Cerebellar nuclear complex (tissue), 1 donor: Measurements from ENCODE around the gene NAPSA.
"Not testable (repeated sequence)": the region's sequence is repeated elsewhere in the genome, so short reads cannot be mapped to it uniquely, and the experiment has no call there.

Experiments used
- DNase-seq, 2 experiments: peaks; one replicate each; lab custom pipeline; 2025; lab: John Stamatoyannopoulos, UW

NAPSA gene

DNA sequence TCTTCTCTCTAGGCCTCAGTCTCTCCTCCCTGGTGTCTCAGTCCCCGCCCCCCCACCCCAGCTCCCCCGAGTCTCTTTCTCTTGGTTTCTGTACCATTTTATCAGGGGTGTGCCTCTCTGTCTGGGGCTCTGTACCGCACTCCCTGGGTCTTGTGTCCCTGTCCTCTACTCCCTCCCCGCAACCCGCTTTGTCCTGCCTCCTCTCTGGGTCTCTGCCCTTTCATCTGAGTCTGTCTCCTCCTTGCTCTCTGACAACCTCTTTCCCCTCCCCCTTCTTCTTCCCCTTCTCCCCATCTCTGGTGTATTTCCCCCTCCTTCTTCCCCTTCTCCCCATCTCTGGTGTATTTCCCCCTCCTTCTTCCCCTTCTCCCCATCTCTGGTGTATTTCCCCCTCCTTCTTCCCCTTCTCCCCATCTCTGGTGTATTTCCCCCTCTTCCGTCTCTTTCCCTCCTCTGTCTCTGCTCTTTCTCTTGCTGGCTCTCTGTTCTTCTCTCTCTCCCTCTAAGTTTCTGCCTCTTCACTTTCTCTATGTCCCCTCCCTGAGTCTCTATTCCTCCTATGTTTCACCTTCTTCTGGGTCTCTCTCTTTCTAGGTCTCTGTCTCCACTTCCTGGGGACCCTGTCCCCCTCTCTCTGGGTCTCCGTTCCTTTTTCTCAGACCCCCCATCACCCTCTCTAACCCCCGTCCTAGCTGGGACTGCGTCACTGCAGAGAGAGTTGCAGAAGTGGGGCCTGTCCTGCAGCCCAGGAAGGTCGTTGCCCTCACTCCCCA lies 34.0 kb downstream of the NAPSA start:
- DNase-seq, result no peak

DNA sequence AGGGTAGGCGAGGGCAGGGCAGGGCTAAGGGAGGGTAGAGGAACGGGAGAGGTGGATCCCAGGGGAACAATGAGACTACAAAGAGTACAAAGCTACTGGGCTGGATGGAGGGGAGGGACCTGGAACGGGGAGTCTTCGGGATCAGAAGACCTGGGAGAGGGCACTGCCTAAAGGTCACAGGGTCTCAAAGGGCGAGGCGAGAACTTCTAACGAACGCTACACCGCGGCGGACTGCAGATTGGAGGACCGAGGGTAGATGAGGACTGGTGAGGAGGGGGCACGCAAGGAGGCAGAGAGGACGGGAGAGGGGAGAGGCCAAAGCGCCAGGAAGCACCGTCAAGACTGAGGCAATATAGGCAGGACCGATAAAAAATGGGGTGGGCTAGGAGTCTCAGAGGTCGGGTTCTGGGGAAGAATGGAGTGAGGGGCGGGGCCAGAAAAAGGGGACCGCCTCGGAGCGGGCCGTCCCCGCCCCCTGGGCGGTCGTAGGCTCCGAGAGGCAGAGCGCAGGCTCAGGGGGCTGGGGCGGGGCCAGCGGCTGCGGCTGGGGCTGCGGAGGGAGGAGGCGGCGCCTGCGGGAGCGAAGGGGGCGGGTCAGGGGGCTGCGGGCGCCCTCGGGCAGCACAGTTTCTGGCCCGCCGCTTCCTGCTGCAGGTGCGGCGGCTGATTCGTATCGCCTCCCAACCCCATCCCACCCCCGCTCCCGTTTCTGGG lies 34.9 kb downstream of the NAPSA start:
- peak in 1 of 2 experiments; percentile 69 for DNase-seq

- DNase-seq, result not testable (repeated sequence)
Measured at GRCh38 chr19:50329926-50330294, 35.5 kb downstream of the NAPSA start.

GRCh38 chr19:50329146-50329925 lies 36.1 kb downstream of the NAPSA start, which contains the start of gene KCNC3:
TSS of gene KCNC3 (minus strand) at chr19:50329377. CDS start at chr19:50329082, 295 bp downstream.
- DNase-seq, result peak; percentile 100

GRCh38 chr19:50328873-50329145 lies 36.6 kb downstream of the NAPSA start:
- no peak for DNase-seq

GRCh38 chr19:50328224-50328872 lies 37.1 kb downstream of the NAPSA start:
- DNase-seq, result no peak

DNA sequence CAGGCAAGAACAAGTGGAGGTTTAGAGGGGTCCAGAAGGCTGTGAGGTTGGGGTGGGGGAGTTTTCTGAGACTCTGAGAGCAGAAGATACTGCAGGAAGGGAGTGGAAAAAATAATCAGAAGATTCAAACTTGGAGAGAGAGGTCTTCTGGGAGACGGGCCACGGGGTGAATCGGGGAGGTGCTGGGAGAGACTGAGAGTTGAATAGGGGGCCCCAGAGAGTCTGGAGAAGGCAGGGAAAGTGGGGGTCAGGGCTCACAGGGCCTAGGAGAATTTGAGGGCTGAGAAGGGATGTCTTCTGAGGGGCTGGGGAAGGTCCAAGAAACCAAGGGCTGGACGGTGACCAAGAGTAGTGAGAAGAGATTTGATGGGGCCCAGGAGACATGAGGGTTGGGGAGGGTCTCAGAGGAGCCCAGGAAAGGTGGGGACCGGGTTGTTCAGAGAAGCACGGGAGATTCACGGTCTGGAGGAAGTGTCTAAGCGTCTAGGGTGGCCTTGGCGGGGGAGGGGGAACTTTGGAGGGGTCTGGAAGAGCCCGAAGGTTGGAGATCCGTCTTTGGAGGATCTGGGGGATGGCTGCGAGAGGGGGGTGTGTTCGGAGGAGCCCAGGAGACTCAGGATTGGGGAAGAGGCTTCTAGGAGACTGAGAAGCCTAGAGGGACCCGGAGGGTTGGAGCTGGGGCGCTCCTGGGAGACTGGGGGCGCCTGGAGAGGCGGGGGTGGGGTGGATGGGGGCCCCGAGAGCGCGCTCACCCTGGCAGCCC lies 37.8 kb downstream of the NAPSA start:
- no peak for DNase-seq

DNA sequence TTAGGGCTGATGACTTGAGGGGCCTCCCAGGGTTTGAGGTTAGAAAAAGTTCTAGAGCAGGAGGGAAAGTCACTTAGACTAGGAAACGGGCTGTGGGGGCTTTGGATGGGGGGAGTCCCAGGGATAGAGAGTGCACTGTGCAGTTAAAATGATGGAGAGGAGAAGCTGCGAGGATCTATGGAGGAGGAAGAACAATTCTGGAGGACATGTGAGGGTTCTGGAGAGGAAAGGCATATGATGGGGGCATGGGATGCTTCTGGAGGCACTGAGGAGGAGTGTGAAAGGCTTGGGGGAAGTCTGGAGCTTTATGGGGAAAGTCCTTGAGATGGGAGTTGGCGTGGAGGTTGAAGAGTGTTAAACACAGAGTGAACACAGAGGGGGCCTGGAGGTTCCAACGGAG lies 38.4 kb downstream of the NAPSA start:
- no peak for DNase-seq

DNA sequence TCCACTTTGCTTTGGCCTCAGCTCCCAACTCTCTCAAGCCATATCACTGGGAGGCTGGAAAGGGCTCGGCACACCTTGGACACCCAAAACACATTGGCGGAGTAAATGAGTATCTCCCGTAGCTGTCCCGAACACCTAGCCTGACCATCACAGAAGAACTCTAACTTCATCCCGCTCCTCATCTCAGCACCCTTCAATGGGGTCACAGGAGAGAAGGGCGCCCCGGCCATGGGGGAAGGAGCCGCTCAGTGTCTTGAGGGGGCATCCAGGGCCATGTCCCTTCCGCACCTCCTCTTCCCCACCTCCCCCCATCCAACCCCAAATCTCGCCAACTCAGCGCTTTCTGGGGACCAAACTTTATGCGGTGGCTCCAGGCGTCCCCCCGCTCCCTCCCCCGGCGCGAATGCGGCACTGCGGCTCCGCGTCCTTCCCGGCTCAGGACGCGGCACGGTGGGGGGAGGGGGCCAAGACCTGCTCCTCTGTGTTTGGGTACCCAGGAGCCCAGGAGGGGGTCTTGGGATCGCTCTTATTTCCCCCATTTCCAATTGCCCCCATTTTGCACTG lies 39.3 kb downstream of the NAPSA start:
- DNase-seq, result no peak

DNA sequence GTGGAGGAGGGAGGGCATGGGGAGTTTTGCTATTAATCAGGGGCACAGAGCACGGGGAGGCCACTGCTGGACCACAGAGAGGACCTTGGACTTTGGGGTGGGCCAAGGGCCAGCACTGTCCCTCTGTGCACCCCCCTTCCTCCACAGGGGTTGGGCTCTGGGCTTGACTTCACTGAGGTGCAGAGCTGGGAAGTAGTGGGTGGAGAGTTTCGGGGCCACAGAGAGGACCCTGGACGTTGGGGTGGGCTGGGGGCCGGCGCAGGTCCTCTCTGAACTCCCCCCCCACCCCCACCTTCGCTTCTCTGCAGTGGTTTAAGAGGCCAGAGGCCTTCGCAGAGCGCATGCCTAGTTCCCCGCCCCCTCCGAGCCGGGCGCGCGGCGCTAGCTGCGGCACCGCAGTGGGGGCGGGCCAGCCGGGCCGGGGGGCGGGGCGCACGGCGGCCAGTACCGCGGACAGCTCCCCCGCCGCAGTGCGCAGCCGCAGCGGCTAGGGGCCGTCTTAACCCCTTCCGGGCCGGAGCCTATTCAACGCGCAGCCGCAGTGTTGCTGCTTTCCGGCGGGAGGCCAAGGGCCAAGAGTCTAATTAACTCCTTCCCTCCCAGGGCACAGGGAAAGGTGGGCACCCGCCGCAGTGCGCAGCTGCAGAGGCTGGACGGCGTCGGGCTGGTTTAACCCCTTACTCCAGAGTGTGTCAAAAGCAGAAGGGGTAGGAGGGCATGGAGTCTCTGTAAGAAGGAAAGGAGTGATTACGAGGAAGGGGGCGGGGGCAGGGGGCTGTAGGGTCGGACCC lies 39.9 kb downstream of the NAPSA start:
- peak in 1 of 2 experiments; percentile 32 for DNase-seq

DNA sequence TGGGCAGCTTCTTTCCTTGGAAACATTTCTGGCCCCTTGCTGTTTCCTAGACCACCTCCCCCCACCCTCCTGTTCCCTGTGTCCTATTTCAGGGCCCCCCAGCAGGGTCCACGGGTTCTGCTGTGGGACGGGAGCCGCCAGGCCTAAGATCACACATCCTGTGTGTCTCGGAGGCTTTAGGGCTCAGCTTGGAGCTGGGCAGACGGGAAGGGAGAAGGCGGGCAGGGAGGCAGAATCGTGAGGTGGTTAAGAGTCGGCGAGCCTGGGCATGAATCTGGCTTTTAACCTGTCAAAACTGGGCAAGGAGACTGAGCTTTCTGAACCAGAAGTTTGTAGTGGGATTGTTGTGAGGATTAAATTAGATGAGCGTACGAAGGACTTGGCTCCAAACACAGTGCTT lies 41.1 kb downstream of the NAPSA start:
- DNase-seq, result no peak

DNA sequence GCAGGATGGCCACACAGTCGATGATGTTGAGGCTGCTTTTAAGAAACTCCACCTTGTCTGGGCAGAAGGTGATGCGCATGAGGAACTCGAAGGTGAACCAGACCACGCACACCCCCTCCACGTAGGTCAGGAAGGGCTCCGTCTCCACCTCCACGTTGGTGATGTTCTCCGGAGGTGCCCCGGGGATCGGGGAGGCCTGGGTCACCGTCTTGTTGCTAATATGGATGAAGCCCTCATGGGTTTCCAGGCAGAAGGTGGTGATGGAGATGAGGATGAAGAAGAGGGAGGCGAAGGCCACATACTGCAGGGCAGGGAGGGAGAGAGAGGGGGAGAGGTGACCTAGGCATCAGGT lies 41.7 kb downstream of the NAPSA start:
- no peak for DNase-seq

- no peak for DNase-seq
Measured at GRCh38 chr19:50322931-50323781, 42.3 kb downstream of the NAPSA start.

GRCh38 chr19:50322234-50322633 lies 43.2 kb downstream of the NAPSA start:
- DNase-seq, result no peak

- DNase-seq, result no peak
Measured at GRCh38 chr19:50321831-50322230, 43.6 kb downstream of the NAPSA start.

- DNase-seq, result no peak
Measured at GRCh38 chr19:50320596-50320995, 44.8 kb downstream of the NAPSA start.

DNA sequence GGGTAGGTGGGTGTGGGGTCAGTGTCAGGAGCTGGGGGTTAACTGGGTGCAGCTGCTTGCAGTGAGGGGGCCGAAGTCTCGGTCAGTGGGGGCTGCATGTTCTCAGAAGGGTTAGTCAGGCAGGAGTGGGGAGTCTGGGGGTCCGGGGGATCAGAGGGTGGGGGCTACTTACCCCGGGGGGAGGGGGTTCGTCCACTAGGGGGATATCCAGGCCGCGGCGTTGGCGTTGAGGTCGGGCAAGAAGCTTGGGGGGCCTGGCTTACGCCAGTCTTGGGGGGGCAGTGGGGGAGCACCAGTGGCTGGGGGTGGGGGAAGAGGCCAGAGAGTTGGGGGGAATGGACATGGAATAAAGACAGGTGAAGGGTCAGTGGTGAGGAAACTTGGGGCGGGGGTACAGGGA lies 45.4 kb downstream of the NAPSA start:
- no peak for DNase-seq

- DNase-seq, result no peak
Measured at GRCh38 chr19:50319156-50319555, 46.3 kb downstream of the NAPSA start.

DNA sequence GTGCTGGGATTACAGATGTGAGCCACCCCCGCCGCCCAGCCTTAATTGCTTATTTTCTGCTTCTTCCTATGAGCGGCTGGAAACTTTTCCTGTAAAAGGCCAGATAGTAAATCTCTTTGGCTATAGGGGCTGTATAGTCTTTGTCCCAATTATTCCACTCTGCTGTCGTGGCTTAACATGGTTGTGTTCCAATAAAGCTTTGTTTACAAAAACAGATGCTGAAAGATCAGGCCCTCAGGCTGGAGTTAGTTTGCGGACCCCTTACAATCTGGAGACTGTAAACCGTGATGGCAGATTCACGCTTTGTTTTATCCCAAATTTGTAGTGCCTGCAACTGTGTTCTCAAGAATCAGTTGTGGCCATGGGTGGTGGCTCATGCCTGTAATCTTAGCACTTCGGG lies 47.0 kb downstream of the NAPSA start:
- no peak for DNase-seq

GRCh38 chr19:50317115-50317514 lies 48.3 kb downstream of the NAPSA start:
- no peak for DNase-seq
